Adrenal gland (tissue), 5 donors: Measurements from ENCODE around the gene UPK3BL1.
"Not testable (repeated sequence)": the region's sequence is repeated elsewhere in the genome, so short reads cannot be mapped to it uniquely, and the experiment has no call there.

Experiments
- POLR2A ChIP-seq, 2 donors: fragments of 450-650 bp; IDR thresholded peaks; one replicate each; pipeline ENCODE4 v1.6.1; 2017; ENCODE audit warnings: antibody characterized with exemption in 2 of 2, mild to moderate bottlenecking in 2 of 2, moderate library complexity in 1 of 2
- TF ChIP-seq, protein P1 (sequence below), 6 experiments: fragments of 450-650 bp in 4 of 6; fragments of 200-600 bp in 2 of 6; sonication (generic) in 1 of 6; IDR thresholded peaks; 1 replicate in 5 of 6; 2 replicates in 1 of 6; pipeline versions ENCODE4 v1.5.1 to v1.8.0; 2016 to 2021; ENCODE audit warnings: antibody characterized with exemption in 6 of 6, mild to moderate bottlenecking in 2 of 6, moderate library complexity in 1 of 6
- donor health status: DM: no; HTN: no; CAD: no.

GRCh38 chr7:102643404-102643803, 813 bp upstream of the UPK3BL1 start:
- TF ChIP-seq POLR2A (IDR thresholded peaks at IDR 0.05), result not testable (repeated sequence)
- TF ChIP-seq, protein P1, sequence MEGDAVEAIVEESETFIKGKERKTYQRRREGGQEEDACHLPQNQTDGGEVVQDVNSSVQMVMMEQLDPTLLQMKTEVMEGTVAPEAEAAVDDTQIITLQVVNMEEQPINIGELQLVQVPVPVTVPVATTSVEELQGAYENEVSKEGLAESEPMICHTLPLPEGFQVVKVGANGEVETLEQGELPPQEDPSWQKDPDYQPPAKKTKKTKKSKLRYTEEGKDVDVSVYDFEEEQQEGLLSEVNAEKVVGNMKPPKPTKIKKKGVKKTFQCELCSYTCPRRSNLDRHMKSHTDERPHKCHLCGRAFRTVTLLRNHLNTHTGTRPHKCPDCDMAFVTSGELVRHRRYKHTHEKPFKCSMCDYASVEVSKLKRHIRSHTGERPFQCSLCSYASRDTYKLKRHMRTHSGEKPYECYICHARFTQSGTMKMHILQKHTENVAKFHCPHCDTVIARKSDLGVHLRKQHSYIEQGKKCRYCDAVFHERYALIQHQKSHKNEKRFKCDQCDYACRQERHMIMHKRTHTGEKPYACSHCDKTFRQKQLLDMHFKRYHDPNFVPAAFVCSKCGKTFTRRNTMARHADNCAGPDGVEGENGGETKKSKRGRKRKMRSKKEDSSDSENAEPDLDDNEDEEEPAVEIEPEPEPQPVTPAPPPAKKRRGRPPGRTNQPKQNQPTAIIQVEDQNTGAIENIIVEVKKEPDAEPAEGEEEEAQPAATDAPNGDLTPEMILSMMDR (IDR thresholded peaks at IDR 0.05), result not testable (repeated sequence)
